IPS DF 19.7 (cell line): Measurements from ENCODE around the gene BUB1.
"Not testable (repeated sequence)": the region's sequence is repeated elsewhere in the genome, so short reads cannot be mapped to it uniquely, and the experiment has no call there.

Experiments used
- DNase-seq: peaks from one replicate; pipeline ENCODE4 v3.0.0-alpha.2; 2013; ENCODE audit warnings: low read depth, low spot score

BUB1 gene

DNA sequence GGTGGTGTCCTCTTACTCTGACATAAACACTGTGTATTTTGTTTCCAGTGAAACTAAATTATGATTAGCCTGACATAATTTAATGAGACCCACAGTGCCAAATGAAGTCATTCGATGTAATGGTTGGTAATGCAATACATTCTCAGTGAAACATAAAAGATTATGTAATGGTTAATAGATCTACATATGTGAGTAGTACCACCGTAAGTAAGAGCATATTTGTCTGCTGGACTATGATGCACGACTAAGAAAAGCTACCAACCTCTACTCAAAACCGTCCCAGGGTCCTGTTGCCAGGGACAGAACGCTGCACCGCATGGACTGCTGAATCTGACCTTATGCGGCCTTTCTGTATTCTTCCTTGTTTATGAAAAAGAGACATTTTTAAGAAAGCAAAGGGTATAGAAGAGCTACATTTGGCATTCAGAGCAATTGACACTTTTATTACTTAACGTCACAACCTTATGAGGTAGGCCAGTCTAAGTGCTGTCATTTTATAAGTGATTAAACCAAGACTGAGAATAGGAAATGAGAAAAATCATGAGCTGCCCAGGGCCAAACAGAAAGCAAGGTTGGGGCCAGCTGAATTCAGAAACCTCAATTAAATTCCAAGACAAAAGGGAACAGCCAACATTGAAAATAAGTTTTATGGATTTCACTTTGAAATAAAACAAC is 73.8 kb downstream of the BUB1 start:
- DNase-seq, result not testable (repeated sequence)

GRCh38 chr2:110602139-110602538 is 75.7 kb downstream of the BUB1 start:
- not testable (repeated sequence) for DNase-seq

DNA sequence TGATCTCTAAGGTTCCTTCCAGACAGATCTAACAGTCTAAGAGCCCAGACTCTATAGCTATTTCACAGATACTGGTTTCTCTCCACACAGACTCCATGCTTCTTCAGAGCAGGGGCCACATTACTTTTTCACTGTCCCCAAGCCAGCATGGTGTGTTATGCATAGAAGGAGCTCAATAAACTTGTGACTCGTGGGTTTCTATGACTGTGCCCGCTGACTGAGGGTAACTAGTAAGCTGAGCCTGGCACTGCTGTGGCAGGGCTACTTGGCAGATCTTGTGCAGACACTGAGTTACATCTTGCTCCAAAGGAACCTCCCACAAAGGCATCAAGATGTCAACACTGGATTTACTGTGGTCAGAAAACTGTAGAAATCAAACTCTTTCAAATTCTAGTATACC is 85.9 kb downstream of the BUB1 start:
- DNase-seq, result not testable (repeated sequence)

- DNase-seq, result not testable (repeated sequence)
Observed at GRCh38 chr2:110589677-110590330, 88.1 kb downstream of the BUB1 start.

DNA sequence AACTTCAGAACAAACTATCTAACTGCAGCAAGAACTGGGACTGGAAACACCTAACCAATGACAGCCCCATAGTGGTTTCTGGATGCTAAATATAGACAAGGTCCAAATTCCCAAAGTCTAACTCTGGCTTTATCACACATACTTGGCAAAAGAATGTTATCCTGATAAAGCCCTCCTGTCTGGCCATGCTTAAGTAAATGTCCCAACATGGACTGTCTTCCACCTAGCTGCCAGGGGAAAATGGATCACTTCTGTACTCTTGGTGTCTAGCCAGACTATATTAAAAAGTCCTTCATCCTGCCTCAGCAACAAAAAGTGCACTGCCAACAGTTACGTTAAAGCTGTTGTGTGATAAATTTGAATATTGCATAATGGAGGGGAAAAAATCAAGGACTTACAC is 89.3 kb downstream of the BUB1 start:
- not testable (repeated sequence) for DNase-seq
